Amniotic epithelial cell (primary cell): ENCODE results near the gene SMAP1.

ENCODE experiments used
- DNase-seq: peaks from one replicate; pipeline ENCODE4 v3.0.0-alpha.2; 2010; ENCODE audit warnings: low read depth

The SMAP1 gene

GRCh38 chr6:70843328-70843918 is 175.7 kb downstream of the SMAP1 start:
- no peak for DNase-seq

- no peak for DNase-seq
Observed at GRCh38 chr6:70844301-70844700, 176.6 kb downstream of the SMAP1 start.

- DNase-seq = no peak
Observed at GRCh38 chr6:70846207-70846835, 178.6 kb downstream of the SMAP1 start.

GRCh38 chr6:70847106-70848084 is 179.7 kb downstream of the SMAP1 start:
- no peak for DNase-seq

- no peak for DNase-seq
Observed at GRCh38 chr6:70849348-70850069, 181.8 kb downstream of the SMAP1 start.

GRCh38 chr6:70852667-70853246 is 185.1 kb downstream of the SMAP1 start:
- no peak for DNase-seq

GRCh38 chr6:70857387-70858077 is 189.8 kb downstream of the SMAP1 start:
- no peak for DNase-seq

- peak; percentile 49 for DNase-seq
Observed at GRCh38 chr6:70860045-70860444, 192.4 kb downstream of the SMAP1 start.

- DNase-seq = no peak
Observed at GRCh38 chr6:70860920-70861319, 193.2 kb downstream of the SMAP1 start.

- DNase-seq = no peak
Observed at GRCh38 chr6:70863343-70863742, 195.7 kb downstream of the SMAP1 start.

GRCh38 chr6:70864401-70864800 is 196.7 kb downstream of the SMAP1 start:
- no peak for DNase-seq

GRCh38 chr6:70872469-70872868 is 204.8 kb downstream of the SMAP1 start:
- DNase-seq = no peak

- no peak for DNase-seq
Observed at GRCh38 chr6:70874181-70874913, 206.7 kb downstream of the SMAP1 start.

- no peak for DNase-seq
Observed at GRCh38 chr6:70879496-70879895, 211.8 kb downstream of the SMAP1 start.

- DNase-seq = peak; percentile 16
Observed at GRCh38 chr6:70884074-70884983, 216.6 kb downstream of the SMAP1 start.

GRCh38 chr6:70886071-70886470 is 218.4 kb downstream of the SMAP1 start:
- no peak for DNase-seq

- no peak for DNase-seq
Observed at GRCh38 chr6:70886661-70887060, 219.0 kb downstream of the SMAP1 start.

GRCh38 chr6:70889270-70889669 is 221.6 kb downstream of the SMAP1 start:
- no peak for DNase-seq

- no peak for DNase-seq
Observed at GRCh38 chr6:70894001-70894400, 226.3 kb downstream of the SMAP1 start.
